H9 (cell line): Measurements from ENCODE around the gene NADK. TPM values are rescaled to one million over a fixed set of nuclear protein-coding genes. Genes with fewer than 3 reads are reported as not detected.

Experiments used
- DNase-seq: peaks from one replicate; pipeline ENCODE4 v3.0.0-alpha.2; 2017
- H2AFZ ChIP-seq: one replicate; pipeline ENCODE4 v1.6.1; 2013; ENCODE audit warnings: mild to moderate bottlenecking, low read length, control low read depth, moderate library complexity
- H2AK5ac ChIP-seq: 2 replicates; pipeline ENCODE4 v1.6.1; 2013; ENCODE audit warnings: low read length, control low read depth, mixed read lengths; ENCODE audit not compliant: insufficient read length
- H2BK120ac ChIP-seq: one replicate; pipeline ENCODE4 v1.6.1; 2013; ENCODE audit warnings: low read depth, mild to moderate bottlenecking, low read length, control low read depth, inconsistent platforms; ENCODE audit not compliant: poor library complexity, severe bottlenecking
- H2BK12ac ChIP-seq: 2 replicates; pipeline ENCODE4 v1.6.1; 2013; ENCODE audit warnings: low read length, control low read depth, mixed read lengths, low read depth; ENCODE audit not compliant: insufficient read length
- H2BK15ac ChIP-seq: 2 replicates; pipeline ENCODE4 v1.6.1; 2013; ENCODE audit warnings: low read depth, low read length, control low read depth
- H2BK20ac ChIP-seq: one replicate; pipeline ENCODE4 v1.6.1; 2013; ENCODE audit warnings: low read depth, mild to moderate bottlenecking, low read length, control low read depth, inconsistent platforms; ENCODE audit not compliant: poor library complexity, severe bottlenecking
- H2BK5ac ChIP-seq: 2 replicates; pipeline ENCODE4 v1.6.1; 2013; ENCODE audit warnings: low read length, control low read depth, mixed read lengths; ENCODE audit not compliant: insufficient read length
- H3K14ac ChIP-seq: 2 replicates; pipeline ENCODE4 v1.6.1; 2013; ENCODE audit warnings: low read length, control low read depth; ENCODE audit not compliant: insufficient read depth
- H3K18ac ChIP-seq: 2 replicates; pipeline ENCODE4 v1.6.1; 2013; ENCODE audit warnings: low read depth, mild to moderate bottlenecking, mixed read lengths, low read length, control low read depth; ENCODE audit not compliant: insufficient read length
- H3K23ac ChIP-seq: 2 replicates; pipeline ENCODE4 v1.6.1; 2013; ENCODE audit warnings: low read length, control low read depth, mixed read lengths, low read depth; ENCODE audit not compliant: insufficient read length
- H3K23me2 ChIP-seq: 2 replicates; pipeline ENCODE4 v1.6.1; 2013; ENCODE audit warnings: low read depth, mild to moderate bottlenecking, mixed read lengths, low read length, control low read depth; ENCODE audit not compliant: insufficient read length, poor library complexity, severe bottlenecking
- H3K27ac ChIP-seq: 2 replicates; pipeline ENCODE4 v1.5.1; 2013; ENCODE audit warnings: low read length, control low read depth, mixed read lengths, low read depth; ENCODE audit not compliant: insufficient read length
- H3K27me3 ChIP-seq: 2 replicates; pipeline ENCODE4 v1.6.1; 2013; ENCODE audit warnings: low read length, control low read depth, inconsistent platforms; ENCODE audit not compliant: insufficient read depth
- H3K4ac ChIP-seq: 2 replicates; pipeline ENCODE4 v1.6.1; 2013; ENCODE audit warnings: low read depth, mild to moderate bottlenecking, control low read depth, inconsistent platforms, low read length, moderate library complexity
- H3K4me1 ChIP-seq: 2 replicates; pipeline ENCODE4 v1.6.1; 2013; ENCODE audit warnings: low read length, control low read depth, inconsistent platforms; ENCODE audit not compliant: insufficient read depth
- H3K4me2 ChIP-seq: 2 replicates; pipeline ENCODE4 v1.6.1; 2013; ENCODE audit warnings: low read length, control low read depth, mixed read lengths; ENCODE audit not compliant: insufficient read length, insufficient read depth
- H3K56ac ChIP-seq: 2 replicates; pipeline ENCODE4 v1.6.1; 2013; ENCODE audit warnings: low read depth, mild to moderate bottlenecking, mixed read lengths, low read length, control low read depth; ENCODE audit not compliant: insufficient read length
- H3K79me1 ChIP-seq: 2 replicates; pipeline ENCODE4 v1.6.1; 2013; ENCODE audit warnings: low read depth, mild to moderate bottlenecking, moderate library complexity, low read length, control low read depth, inconsistent platforms; ENCODE audit not compliant: insufficient read depth, poor library complexity, severe bottlenecking
- H3K79me2 ChIP-seq: 2 replicates; pipeline ENCODE4 v1.6.1; 2013; ENCODE audit warnings: low read length, control low read depth, inconsistent platforms; ENCODE audit not compliant: insufficient read depth
- H3K9ac ChIP-seq: 2 replicates; pipeline ENCODE4 v1.6.1; 2013; ENCODE audit warnings: low read length, control low read depth, mixed read lengths; ENCODE audit not compliant: insufficient read length; ENCODE audit errors: extremely low read depth
- H3K9me3 ChIP-seq: one replicate; pipeline ENCODE4 v1.6.1; 2013; ENCODE audit warnings: low read depth, low read length, inconsistent platforms; ENCODE audit not compliant: control insufficient read depth
- H3T11ph ChIP-seq: one replicate; pipeline ENCODE4 v1.6.1; 2013; ENCODE audit warnings: mild to moderate bottlenecking, low read length, control low read depth, inconsistent platforms
- H4K20me1 ChIP-seq: one replicate; pipeline ENCODE4 v1.6.1; 2013; ENCODE audit not compliant: control insufficient read depth, insufficient read length, insufficient read depth
- H4K5ac ChIP-seq: 2 replicates; pipeline ENCODE4 v1.6.1; 2013; ENCODE audit warnings: low read depth, mild to moderate bottlenecking, mixed read lengths, low read length, control low read depth; ENCODE audit not compliant: insufficient read length
- H4K8ac ChIP-seq: replicated peaks from 2 replicates; pipeline ENCODE4 v1.6.1; 2013; ENCODE audit warnings: low read length, control low read depth, mixed read lengths, low read depth; ENCODE audit not compliant: insufficient read length
- H4K91ac ChIP-seq: 2 replicates; pipeline ENCODE4 v1.6.1; 2013; ENCODE audit warnings: low read depth, mild to moderate bottlenecking, moderate library complexity, mixed read lengths, low read length, control low read depth; ENCODE audit not compliant: insufficient read length
- H3K27ac Mint-ChIP-seq, 3 experiments: 2 replicates in 2 of 3; 3 replicates in 1 of 3; pipeline ENCODE4 v1.8.0; 2020 to 2021; ENCODE audit warnings: mixed read lengths in 3 of 3, mild to moderate bottlenecking in 1 of 3, moderate library complexity in 1 of 3
- H3K27me3 Mint-ChIP-seq: 2 replicates; pipeline ENCODE4 v1.8.0; 2021; ENCODE audit warnings: low read depth, mild to moderate bottlenecking, moderate library complexity, mixed read lengths
- H3K36me3 Mint-ChIP-seq, 3 experiments: 2 replicates in 2 of 3; 3 replicates in 1 of 3; pipeline ENCODE4 v1.8.0; 2020 to 2021; ENCODE audit warnings: low read depth in 3 of 3, mixed read lengths in 3 of 3; ENCODE audit not compliant: insufficient read depth in 1 of 3
- H3K4me1 Mint-ChIP-seq, 2 experiments: 2 replicates each; pipeline ENCODE4 v1.8.0; 2020; ENCODE audit warnings: mixed read lengths in 2 of 2
- H3K4me3 Mint-ChIP-seq, 2 experiments: 2 replicates in 1 of 2; 3 replicates in 1 of 2; pipeline ENCODE4 v1.8.0; 2020 to 2021; ENCODE audit warnings: mild to moderate bottlenecking in 2 of 2, mixed read lengths in 2 of 2, moderate library complexity in 1 of 2
- H3K9me3 Mint-ChIP-seq, 2 experiments: 2 replicates in 1 of 2; 3 replicates in 1 of 2; pipeline ENCODE4 v1.8.0; 2020; ENCODE audit warnings: mild to moderate bottlenecking in 2 of 2, mixed read lengths in 2 of 2, moderate library complexity in 1 of 2
- WGBS: extraction: QIAGEN DNeasy Blood & Tissue Kit; methylation state at CpG from one replicate; pipeline ENCODE4 v1.1.7; 2013; ENCODE audit warnings: missing lambda C conversion rate, low lambda C conversion rate, mixed read lengths; ENCODE audit not compliant: insufficient read length; ENCODE audit errors: extremely low coverage; 5-methylcytosine and 5-hydroxymethylcytosine counted together
- total RNA-seq: library from RNA; stranded (reverse); gene quantifications from 2 replicates; pipeline ENCODE4 v1.2.1, GENCODE V29; 2021
- TF ChIP-seq, protein P1 (sequence below): fragments of 200-600 bp; sonication (generic); conservative IDR thresholded peaks from 3 replicates; pipeline ENCODE4 v1.8.0; 2021; ENCODE audit warnings: antibody characterized with exemption, mild to moderate bottlenecking

NADK gene
- total RNA-seq, 1 experiment from 2014 or later = 105 TPM

DNA sequence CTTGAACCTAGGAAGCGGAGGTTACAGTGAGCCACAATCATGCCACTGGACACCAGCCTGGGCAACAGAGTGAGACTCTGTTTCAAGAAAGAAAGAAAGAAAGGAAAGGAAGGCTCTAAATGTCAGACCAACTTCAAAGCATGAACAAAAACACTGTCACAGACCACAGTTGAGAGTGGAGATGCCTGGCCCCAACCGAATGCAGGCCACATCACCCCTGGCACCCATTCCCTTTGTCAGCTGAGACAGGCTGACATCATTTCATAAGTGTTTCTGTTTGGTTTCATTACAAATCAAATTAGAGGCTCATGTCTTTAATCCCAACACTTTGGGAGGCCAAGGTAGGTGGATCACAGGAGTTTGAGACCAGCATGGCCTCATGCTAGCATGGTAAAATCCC, 28.6 kb upstream of the NADK start:
- TF ChIP-seq, protein P1, sequence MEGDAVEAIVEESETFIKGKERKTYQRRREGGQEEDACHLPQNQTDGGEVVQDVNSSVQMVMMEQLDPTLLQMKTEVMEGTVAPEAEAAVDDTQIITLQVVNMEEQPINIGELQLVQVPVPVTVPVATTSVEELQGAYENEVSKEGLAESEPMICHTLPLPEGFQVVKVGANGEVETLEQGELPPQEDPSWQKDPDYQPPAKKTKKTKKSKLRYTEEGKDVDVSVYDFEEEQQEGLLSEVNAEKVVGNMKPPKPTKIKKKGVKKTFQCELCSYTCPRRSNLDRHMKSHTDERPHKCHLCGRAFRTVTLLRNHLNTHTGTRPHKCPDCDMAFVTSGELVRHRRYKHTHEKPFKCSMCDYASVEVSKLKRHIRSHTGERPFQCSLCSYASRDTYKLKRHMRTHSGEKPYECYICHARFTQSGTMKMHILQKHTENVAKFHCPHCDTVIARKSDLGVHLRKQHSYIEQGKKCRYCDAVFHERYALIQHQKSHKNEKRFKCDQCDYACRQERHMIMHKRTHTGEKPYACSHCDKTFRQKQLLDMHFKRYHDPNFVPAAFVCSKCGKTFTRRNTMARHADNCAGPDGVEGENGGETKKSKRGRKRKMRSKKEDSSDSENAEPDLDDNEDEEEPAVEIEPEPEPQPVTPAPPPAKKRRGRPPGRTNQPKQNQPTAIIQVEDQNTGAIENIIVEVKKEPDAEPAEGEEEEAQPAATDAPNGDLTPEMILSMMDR = no peak
- Histone ChIP-seq H3K18ac (no peak overlapping the region), H3K27ac (no peak overlapping the region), H3K23me2 (no peaks in the 10 kb centered on the region), H4K91ac (no peak overlapping the region), H3K79me2 (no peaks in the 10 kb centered on the region), H4K20me1 (no peaks in the 10 kb centered on the region), H2BK120ac (no peak overlapping the region), H3K27me3 (no peaks in the 10 kb centered on the region), H2BK15ac (no peak overlapping the region), H2BK20ac (no peak overlapping the region), H3K9me3 (no peaks in the 10 kb centered on the region), H3K23ac (no peak overlapping the region), H3K9ac (no peak overlapping the region), H3K79me1 (peaks cover under 1% of the 10 kb centered on the region), H3K56ac (no peak overlapping the region), H2AK5ac (no peak overlapping the region), H4K8ac (no peak overlapping the region), H2BK5ac (no peak overlapping the region), H3K14ac (no peak overlapping the region), H3T11ph (no peak overlapping the region), H4K5ac (no peak overlapping the region), H3K4me2 (no peak overlapping the region), H3K4me1 (no peaks in the 10 kb centered on the region), H3K4ac (no peak overlapping the region), H2AFZ (no peak overlapping the region), H2BK12ac (no peak overlapping the region)
- H3K27me3 Mint-ChIP-seq = no peaks in the 10 kb centered on the region
- H3K27ac Mint-ChIP-seq = peak overlapping the region in 1 of 3 experiments; percentile 77; a peak in 1 of 7 replicates
- peaks cover 29 to 71% (median 48%) of the 10 kb centered on the region in 3 experiments; a peak in 6 of 7 replicates for H3K36me3 Mint-ChIP-seq
- H3K4me1 Mint-ChIP-seq = peaks cover 3 to 5% of the 10 kb centered on the region in 2 experiments; a peak in 3 of 4 replicates
- DNase-seq = no peak
- H3K9me3 Mint-ChIP-seq = no peaks in the 10 kb centered on the region
- WGBS = no CpG with 5 or more reads among the region's 2 CpGs
- H3K4me3 Mint-ChIP-seq = no peak overlapping the region
